SK-N-SH (cell line): ENCODE results near the gene OR1A2. TPM values are rescaled to one million over a fixed set of nuclear protein-coding genes. Genes with fewer than 3 reads are reported as not detected.

Experiments
- CTCF ChIA-PET: fragments of 300-600, 350-600 bp; formaldehyde crosslinking; extraction: SDS; loops from one replicate; lab custom pipeline; 2021; lab: Yijun Ruan, JAX
- POLR2A ChIA-PET: fragments of 350-600 bp; sonication (Branson Sonifier 250); formaldehyde crosslinking; extraction: SDS; loops from one replicate; lab custom pipeline; 2020; ENCODE audit warnings: antibody characterized with exemption, inconsistent platforms; lab: Yijun Ruan, JAX
- DNase-seq: peaks from one replicate; pipeline ENCODE4 v3.0.0; 2012
- H2AFZ ChIP-seq: fragments of 200-600 bp; sonication (generic); 2 replicates; pipeline ENCODE4 v1.8.1; 2016; ENCODE audit warnings: antibody characterized with exemption, mild to moderate bottlenecking, low read depth
- H3F3A ChIP-seq: fragments of 200-600 bp; sonication (generic); replicated peaks from 2 replicates; pipeline ENCODE3; 2016; ENCODE audit warnings: antibody characterized with exemption, mild to moderate bottlenecking; ENCODE audit not compliant: insufficient read depth
- H3K27ac ChIP-seq, 2 experiments: fragments of 200-500 bp in 1 of 2; fragments of 200-600 bp in 1 of 2; sonication (Bioruptor generic) in 1 of 2; sonication (generic), shearing (Covaris generic) in 1 of 2; 2 replicates each; pipeline versions ENCODE4 v1.5.1 to v1.6.1; 2014 to 2016; ENCODE audit warnings: low read depth in 2 of 2, inconsistent platforms in 1 of 2, low read length in 1 of 2, mild to moderate bottlenecking in 1 of 2, mixed read lengths in 1 of 2
- H3K27me3 ChIP-seq: fragments of 200-600 bp; sonication (generic), shearing (Covaris generic); 2 replicates; pipeline ENCODE4 v1.6.1; 2016; ENCODE audit warnings: mixed run types; ENCODE audit not compliant: insufficient read depth
- H3K36me3 ChIP-seq, 2 experiments: fragments of 200-500 bp in 1 of 2; fragments of 200-600 bp in 1 of 2; sonication (Bioruptor generic) in 1 of 2; sonication (generic) in 1 of 2; replicated peaks in 1 of 2; 2 replicates each; pipeline versions ENCODE3 to v1.5.1; 2014 to 2016; ENCODE audit warnings: low read length in 1 of 2, mild to moderate bottlenecking in 1 of 2; ENCODE audit not compliant: insufficient read depth in 2 of 2, control insufficient read depth in 1 of 2
- H3K4me1 ChIP-seq, 2 experiments: fragments of 200-500 bp in 1 of 2; fragments of 200-600 bp in 1 of 2; sonication (Bioruptor generic) in 1 of 2; sonication (generic), shearing (Covaris generic) in 1 of 2; 2 replicates each; pipeline versions ENCODE4 v1.5.1 to v1.6.1; 2014 to 2016; ENCODE audit warnings: low read depth in 1 of 2, low read length in 1 of 2, mixed run types in 1 of 2; ENCODE audit not compliant: insufficient read depth in 2 of 2, control insufficient read depth in 1 of 2
- H3K4me2 ChIP-seq: fragments of 200-600 bp; sonication (generic), shearing (Covaris generic); 2 replicates; pipeline ENCODE4 v1.6.1; 2017; ENCODE audit warnings: mixed run types
- H3K4me3 ChIP-seq, 2 experiments: fragments of 200-500 bp in 1 of 2; fragments of 200-600 bp in 1 of 2; sonication (Bioruptor generic) in 1 of 2; sonication (generic), shearing (Covaris generic) in 1 of 2; 2 replicates each; pipeline versions ENCODE4 v1.5.1 to v1.8.1; 2014 to 2016; ENCODE audit warnings: low read depth in 2 of 2, inconsistent platforms in 1 of 2, low read length in 1 of 2, mild to moderate bottlenecking in 1 of 2, mixed read lengths in 1 of 2, moderate library complexity in 1 of 2
- H3K79me2 ChIP-seq: fragments of 200-600 bp; sonication (generic); 2 replicates; pipeline ENCODE4 v1.8.1; 2017; ENCODE audit warnings: mild to moderate bottlenecking; ENCODE audit not compliant: insufficient read depth
- H3K9ac ChIP-seq: fragments of 200-600 bp; sonication (generic); 2 replicates; pipeline ENCODE4 v1.6.1; 2017; ENCODE audit warnings: mixed run types
- H3K9me2 ChIP-seq: fragments of 200-600 bp; sonication (generic); 2 replicates; pipeline ENCODE4 v1.6.1; 2017; ENCODE audit warnings: mixed run types
- H3K9me3 ChIP-seq: fragments of 200-600 bp; sonication (generic); 2 replicates; pipeline ENCODE4 v1.6.1; 2017; ENCODE audit warnings: mixed run types, mild to moderate bottlenecking, moderate library complexity
- H4K20me1 ChIP-seq: fragments of 200-600 bp; sonication (generic); 2 replicates; pipeline ENCODE4 v1.6.1; 2017; ENCODE audit warnings: mild to moderate bottlenecking, mixed run types; ENCODE audit not compliant: insufficient read depth
- CHD2 ChIP-seq: fragments of 150-350 bp; IDR thresholded peaks from 2 replicates; pipeline ENCODE4 v1.6.1; 2018; ENCODE audit warnings: low read length; ENCODE audit not compliant: partially characterized antibody
- ELF1 ChIP-seq: IDR thresholded peaks from 2 replicates; pipeline ENCODE4 v1.4.0; 2012
- GABPA ChIP-seq: IDR thresholded peaks from 2 replicates; pipeline ENCODE4 v1.4.0; 2012; ENCODE audit warnings: low read depth, mild to moderate bottlenecking
- RXRA ChIP-seq: IDR thresholded peaks from 2 replicates; pipeline ENCODE4 v1.4.0; 2012; ENCODE audit warnings: low read depth, mild to moderate bottlenecking, borderline replicate concordance
- YY1 ChIP-seq: IDR thresholded peaks from 2 replicates; pipeline ENCODE4 v1.4.0; 2012; ENCODE audit warnings: low read depth, mild to moderate bottlenecking
- WGBS: methylation state at CpG from one replicate; pipeline ENCODE4 v1.1.6; 2017; ENCODE audit warnings: low lambda C conversion rate; 5-methylcytosine and 5-hydroxymethylcytosine counted together
- polyA plus RNA-seq, 3 experiments: library from polyadenylated mRNA; depleted of rRNA; stranded (reverse); fragments of >200 nt; gene quantifications; 2 replicates each; pipeline ENCODE4 v1.2.3, GENCODE V29; 2012
- TF ChIP-seq, protein P1 (sequence below): IDR thresholded peaks from 2 replicates; pipeline ENCODE4 v1.6.1; 2012; ENCODE audit warnings: mild to moderate bottlenecking, low read depth, low read length, moderate library complexity
- TF ChIP-seq, protein P2 (sequence below): IDR thresholded peaks from 2 replicates; pipeline ENCODE4; 2012
- TF ChIP-seq, protein P3 (sequence below): IDR thresholded peaks from 2 replicates; pipeline ENCODE4 v1.4.0; 2012; ENCODE audit warnings: low read depth, borderline replicate concordance
- TF ChIP-seq, protein P4 (sequence below): IDR thresholded peaks from 2 replicates; pipeline ENCODE4 v1.4.0; 2012; ENCODE audit warnings: low read depth, borderline replicate concordance
- TF ChIP-seq, protein P5 (sequence below): IDR thresholded peaks from 2 replicates; pipeline ENCODE4 v1.4.0; 2012; ENCODE audit warnings: low read depth

OR1A2 gene
- polyA plus RNA-seq, 1 of the 3 experiments (the other 2 are of a cell fraction) = not detected

DNA sequence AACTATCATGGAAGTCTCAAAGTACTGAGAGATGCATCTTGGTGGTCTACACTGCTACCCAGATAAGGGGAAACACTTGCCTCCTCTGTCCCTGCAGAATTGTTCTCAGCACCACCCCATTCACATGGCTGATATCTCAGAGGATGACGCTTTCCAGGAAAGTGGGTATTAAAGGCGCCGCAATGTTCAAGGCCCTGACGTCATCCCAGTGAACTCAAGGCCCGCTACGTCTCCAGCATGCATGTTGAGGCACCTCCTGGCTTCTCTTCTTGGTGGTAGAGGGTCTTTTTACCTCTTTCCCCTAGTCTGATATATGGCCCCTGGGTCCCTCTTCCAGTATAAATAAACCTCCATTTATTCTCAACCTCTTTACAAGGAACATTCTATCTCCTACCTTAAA lies 11.2 kb downstream of the OR1A2 start (continued):
- TF ChIP-seq, protein P1, sequence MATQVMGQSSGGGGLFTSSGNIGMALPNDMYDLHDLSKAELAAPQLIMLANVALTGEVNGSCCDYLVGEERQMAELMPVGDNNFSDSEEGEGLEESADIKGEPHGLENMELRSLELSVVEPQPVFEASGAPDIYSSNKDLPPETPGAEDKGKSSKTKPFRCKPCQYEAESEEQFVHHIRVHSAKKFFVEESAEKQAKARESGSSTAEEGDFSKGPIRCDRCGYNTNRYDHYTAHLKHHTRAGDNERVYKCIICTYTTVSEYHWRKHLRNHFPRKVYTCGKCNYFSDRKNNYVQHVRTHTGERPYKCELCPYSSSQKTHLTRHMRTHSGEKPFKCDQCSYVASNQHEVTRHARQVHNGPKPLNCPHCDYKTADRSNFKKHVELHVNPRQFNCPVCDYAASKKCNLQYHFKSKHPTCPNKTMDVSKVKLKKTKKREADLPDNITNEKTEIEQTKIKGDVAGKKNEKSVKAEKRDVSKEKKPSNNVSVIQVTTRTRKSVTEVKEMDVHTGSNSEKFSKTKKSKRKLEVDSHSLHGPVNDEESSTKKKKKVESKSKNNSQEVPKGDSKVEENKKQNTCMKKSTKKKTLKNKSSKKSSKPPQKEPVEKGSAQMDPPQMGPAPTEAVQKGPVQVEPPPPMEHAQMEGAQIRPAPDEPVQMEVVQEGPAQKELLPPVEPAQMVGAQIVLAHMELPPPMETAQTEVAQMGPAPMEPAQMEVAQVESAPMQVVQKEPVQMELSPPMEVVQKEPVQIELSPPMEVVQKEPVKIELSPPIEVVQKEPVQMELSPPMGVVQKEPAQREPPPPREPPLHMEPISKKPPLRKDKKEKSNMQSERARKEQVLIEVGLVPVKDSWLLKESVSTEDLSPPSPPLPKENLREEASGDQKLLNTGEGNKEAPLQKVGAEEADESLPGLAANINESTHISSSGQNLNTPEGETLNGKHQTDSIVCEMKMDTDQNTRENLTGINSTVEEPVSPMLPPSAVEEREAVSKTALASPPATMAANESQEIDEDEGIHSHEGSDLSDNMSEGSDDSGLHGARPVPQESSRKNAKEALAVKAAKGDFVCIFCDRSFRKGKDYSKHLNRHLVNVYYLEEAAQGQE = no peak
- TF ChIP-seq, protein P2, sequence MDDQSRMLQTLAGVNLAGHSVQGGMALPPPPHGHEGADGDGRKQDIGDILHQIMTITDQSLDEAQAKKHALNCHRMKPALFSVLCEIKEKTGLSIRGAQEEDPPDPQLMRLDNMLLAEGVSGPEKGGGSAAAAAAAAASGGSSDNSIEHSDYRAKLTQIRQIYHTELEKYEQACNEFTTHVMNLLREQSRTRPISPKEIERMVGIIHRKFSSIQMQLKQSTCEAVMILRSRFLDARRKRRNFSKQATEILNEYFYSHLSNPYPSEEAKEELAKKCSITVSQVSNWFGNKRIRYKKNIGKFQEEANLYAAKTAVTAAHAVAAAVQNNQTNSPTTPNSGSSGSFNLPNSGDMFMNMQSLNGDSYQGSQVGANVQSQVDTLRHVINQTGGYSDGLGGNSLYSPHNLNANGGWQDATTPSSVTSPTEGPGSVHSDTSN = no peak
- TF ChIP-seq YY1 = no peak
- TF ChIP-seq, all 33 proteins: peak for 0

DNA sequence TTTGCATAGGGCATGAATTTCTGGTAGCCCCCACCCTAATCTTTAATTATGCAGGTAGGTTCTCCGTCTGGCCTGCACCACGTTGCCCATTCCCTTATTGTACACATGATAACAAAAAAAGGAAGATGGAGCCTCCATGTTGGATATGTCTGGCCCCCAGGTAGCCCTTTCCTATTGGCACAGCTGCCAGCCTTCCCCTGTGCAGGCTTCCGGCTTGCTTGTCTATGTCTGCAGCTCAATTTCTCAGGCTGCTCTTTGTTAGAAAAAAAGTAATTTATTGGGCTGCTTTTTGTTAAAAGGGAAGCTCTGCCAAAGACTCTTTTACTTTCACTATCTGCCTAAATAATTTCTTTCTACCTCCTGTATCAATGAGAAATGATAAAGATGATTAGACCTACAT lies 15.7 kb downstream of the OR1A2 start:
- TF ChIP-seq ELF1 = no peak
- TF ChIP-seq RXRA = no peak
- TF ChIP-seq GABPA = no peak
- TF ChIP-seq, protein P3, sequence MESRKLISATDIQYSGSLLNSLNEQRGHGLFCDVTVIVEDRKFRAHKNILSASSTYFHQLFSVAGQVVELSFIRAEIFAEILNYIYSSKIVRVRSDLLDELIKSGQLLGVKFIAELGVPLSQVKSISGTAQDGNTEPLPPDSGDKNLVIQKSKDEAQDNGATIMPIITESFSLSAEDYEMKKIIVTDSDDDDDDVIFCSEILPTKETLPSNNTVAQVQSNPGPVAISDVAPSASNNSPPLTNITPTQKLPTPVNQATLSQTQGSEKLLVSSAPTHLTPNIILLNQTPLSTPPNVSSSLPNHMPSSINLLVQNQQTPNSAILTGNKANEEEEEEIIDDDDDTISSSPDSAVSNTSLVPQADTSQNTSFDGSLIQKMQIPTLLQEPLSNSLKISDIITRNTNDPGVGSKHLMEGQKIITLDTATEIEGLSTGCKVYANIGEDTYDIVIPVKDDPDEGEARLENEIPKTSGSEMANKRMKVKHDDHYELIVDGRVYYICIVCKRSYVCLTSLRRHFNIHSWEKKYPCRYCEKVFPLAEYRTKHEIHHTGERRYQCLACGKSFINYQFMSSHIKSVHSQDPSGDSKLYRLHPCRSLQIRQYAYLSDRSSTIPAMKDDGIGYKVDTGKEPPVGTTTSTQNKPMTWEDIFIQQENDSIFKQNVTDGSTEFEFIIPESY = no peak
- TF ChIP-seq, protein P4, sequence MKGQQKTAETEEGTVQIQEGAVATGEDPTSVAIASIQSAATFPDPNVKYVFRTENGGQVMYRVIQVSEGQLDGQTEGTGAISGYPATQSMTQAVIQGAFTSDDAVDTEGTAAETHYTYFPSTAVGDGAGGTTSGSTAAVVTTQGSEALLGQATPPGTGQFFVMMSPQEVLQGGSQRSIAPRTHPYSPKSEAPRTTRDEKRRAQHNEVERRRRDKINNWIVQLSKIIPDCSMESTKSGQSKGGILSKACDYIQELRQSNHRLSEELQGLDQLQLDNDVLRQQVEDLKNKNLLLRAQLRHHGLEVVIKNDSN = no peak
- TF ChIP-seq, protein P5, sequence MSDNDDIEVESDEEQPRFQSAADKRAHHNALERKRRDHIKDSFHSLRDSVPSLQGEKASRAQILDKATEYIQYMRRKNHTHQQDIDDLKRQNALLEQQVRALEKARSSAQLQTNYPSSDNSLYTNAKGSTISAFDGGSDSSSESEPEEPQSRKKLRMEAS = no peak
- no peak for TF ChIP-seq CHD2
- TF ChIP-seq, all 33 proteins: peak for 0
- no peak for DNase-seq
- 2% methylated on average over 3 of the region's 3 CpGs for WGBS
- H3K9ac ChIP-seq = no peak overlapping the region
- no peak overlapping the region for H3K27ac ChIP-seq
- H3K27me3 ChIP-seq = no peaks in the 10 kb centered on the region
- H3K4me1 ChIP-seq = no peaks in the 10 kb centered on the region
- no peaks in the 10 kb centered on the region for H3K79me2 ChIP-seq
- no peaks in the 10 kb centered on the region for H3K9me2 ChIP-seq
- ChIA-PET POLR2A (no interaction called here), CTCF (no interaction called here)
- no peaks in the 10 kb centered on the region for H3F3A ChIP-seq
- H3K9me3 ChIP-seq = no peaks in the 10 kb centered on the region
- H3K4me3 ChIP-seq = no peak overlapping the region
- no peak overlapping the region for H3K4me2 ChIP-seq
- H4K20me1 ChIP-seq = no peaks in the 10 kb centered on the region
- H3K36me3 ChIP-seq = no peaks in the 10 kb centered on the region
- no peak overlapping the region for H2AFZ ChIP-seq
